ENCODE measurements around the gene GLB1L2. TPM values are rescaled to one million over a fixed set of nuclear protein-coding genes. Genes with fewer than 3 reads are reported as not detected.

GLB1L2 gene
- total and polyA plus RNA-seq, 2 donors (not counting 1 experiment from before 2014, with no cell fraction given), result under 0.01 to 0.11 TPM

Other genes starting within 250 kb of the GLB1L2 start
- gene NCAPD3, start 108.0 kb upstream of the GLB1L2 start, total RNA-seq, result 5.9 and 7.4 TPM in 2 replicates
- gene NCAPD3, start 108.0 kb upstream of the GLB1L2 start, polyA plus RNA-seq, result 11.4 and 27.7 TPM in 2 replicates
- gene VPS26B, start 107.3 kb upstream of the GLB1L2 start, total RNA-seq, result 36.7 and 44.3 TPM in 2 replicates
- 39.0 and 41.6 TPM in 2 replicates for gene VPS26B, start 107.3 kb upstream of the GLB1L2 start, polyA plus RNA-seq
- gene THYN1, start 78.6 kb upstream of the GLB1L2 start, total RNA-seq, result 78.1 and 88.7 TPM in 2 replicates
- 54.9 and 58.7 TPM in 2 replicates for gene THYN1, start 78.6 kb upstream of the GLB1L2 start, polyA plus RNA-seq
- 15.9 and 16.8 TPM in 2 replicates for gene ACAD8, start 78.4 kb upstream of the GLB1L2 start, total RNA-seq
- 19.6 and 22.1 TPM in 2 replicates for gene ACAD8, start 78.4 kb upstream of the GLB1L2 start, polyA plus RNA-seq
- gene GLB1L3, start 55.6 kb upstream of the GLB1L2 start, total RNA-seq, result not detected in 2 replicates
- not detected in 2 replicates for gene GLB1L3, start 55.6 kb upstream of the GLB1L2 start, polyA plus RNA-seq
- under 0.01 TPM in 2 replicates for gene B3GAT1, start 80.3 kb downstream of the GLB1L2 start, total RNA-seq
- gene B3GAT1, start 80.3 kb downstream of the GLB1L2 start, polyA plus RNA-seq, result not detected in 2 replicates